Erythroblast (primary cell): ENCODE data around the gene WDR12.
A peak's percentile ranks its signal among the peaks of the same experiment; 100 is the strongest.
"Not testable (repeated sequence)": the region's sequence is repeated elsewhere in the genome, so short reads cannot be mapped to it uniquely, and the experiment has no call there.

Experiments
- DNase-seq, 2 experiments: peaks; one replicate each; lab custom pipeline; 2025; lab: John Stamatoyannopoulos, UW
- GATA1 ChIP-seq: IDR thresholded peaks from 2 replicates; pipeline ENCODE4 v1.6.1; 2011; ENCODE audit warnings: low read depth, mild to moderate bottlenecking, control low read depth, low read length, moderate library complexity
- POLR2A ChIP-seq: IDR thresholded peaks from 2 replicates; pipeline ENCODE4 v1.6.1; 2011; ENCODE audit warnings: mild to moderate bottlenecking, low read length

WDR12 gene

GRCh38 chr2:202912342-202913201 is 1.1 kb upstream of the WDR12 start:
- peak in 1 of 2 experiments; percentile 29 for DNase-seq
- peak; percentile 49 for TF ChIP-seq POLR2A

GRCh38 chr2:202911203-202911511 is 316 bp downstream of the WDR12 start:
- no peak for TF ChIP-seq POLR2A
- TF ChIP-seq GATA1 = no peak

DNA sequence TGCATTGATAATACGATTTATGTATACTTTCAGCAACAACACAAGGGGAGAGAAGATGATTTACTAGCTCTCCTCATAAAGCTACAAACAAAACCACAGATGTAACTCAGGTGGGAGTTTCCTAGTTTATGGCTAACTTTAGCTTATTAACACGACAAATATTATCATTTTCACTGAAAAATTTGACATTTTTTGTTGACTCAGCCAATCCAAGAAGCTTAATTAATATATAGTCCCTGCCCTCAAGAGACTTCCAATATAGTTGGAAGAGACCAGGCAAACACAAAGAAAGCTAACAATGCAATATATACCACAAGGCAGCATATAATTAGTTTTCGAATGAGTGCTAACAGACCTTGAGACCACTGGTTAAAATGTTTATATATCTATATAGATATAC is 775 bp downstream of the WDR12 start:
- peak; percentile 13 to 36 for DNase-seq
- no peak for TF ChIP-seq GATA1
- no peak for TF ChIP-seq POLR2A

More at GRCh38 chr2:202911203-202911511, 316 bp downstream of the WDR12 start:
- peak in 1 of 2 experiments; percentile 91 for DNase-seq

- peak in 1 of 2 experiments; percentile 6 for DNase-seq
Measured at GRCh38 chr2:202910250-202910649, 1.2 kb downstream of the WDR12 start.

GRCh38 chr2:202909394-202910192 is 1.9 kb downstream of the WDR12 start:
- no peak for TF ChIP-seq GATA1
- DNase-seq = no peak

GRCh38 chr2:202908186-202908585 is 3.3 kb downstream of the WDR12 start:
- no peak for DNase-seq

DNA sequence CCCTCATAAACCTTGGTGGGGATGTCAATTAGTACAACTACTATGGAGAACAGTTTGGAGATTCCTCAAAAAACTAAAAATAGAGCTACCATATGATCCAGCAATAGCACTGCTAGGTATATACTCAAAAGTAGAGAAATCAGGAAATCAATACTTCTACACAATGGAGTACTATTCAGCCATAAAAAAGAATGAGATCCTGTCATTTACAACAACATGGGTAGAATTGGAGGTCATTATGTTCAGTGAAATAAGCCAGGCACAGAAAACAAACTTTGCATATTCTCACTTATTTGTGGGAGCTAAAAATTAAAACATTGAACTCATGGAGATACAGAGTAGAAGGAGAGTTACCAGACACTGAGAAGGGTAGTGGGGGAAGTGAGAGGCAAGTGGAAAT is 6.0 kb downstream of the WDR12 start:
- not testable (repeated sequence) for DNase-seq

More at GRCh38 chr2:202908186-202908585, 3.3 kb downstream of the WDR12 start:
- TF ChIP-seq POLR2A (no peak), GATA1 (no peak)

DNA sequence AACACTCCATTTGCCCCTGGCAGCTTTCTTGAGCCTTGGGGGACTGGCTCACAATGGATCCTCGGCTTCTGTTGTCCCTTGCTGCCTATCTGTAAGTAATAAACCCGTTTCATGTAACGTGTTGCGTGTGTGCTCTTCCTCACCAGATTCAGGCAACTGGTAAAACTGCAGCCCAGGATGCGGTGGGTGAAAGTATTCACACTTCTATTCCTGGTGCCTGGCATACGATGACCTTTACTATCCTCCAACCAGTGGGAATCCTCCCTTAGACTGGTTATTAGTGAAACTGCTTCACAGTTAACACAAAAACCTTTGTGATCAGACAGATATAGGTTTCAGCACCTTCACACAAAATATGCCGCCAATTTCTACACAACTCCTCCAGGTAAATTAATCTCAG is 26.3 kb downstream of the WDR12 start:
- no peak for DNase-seq
- TF ChIP-seq GATA1 (no peak), POLR2A (no peak)

DNA sequence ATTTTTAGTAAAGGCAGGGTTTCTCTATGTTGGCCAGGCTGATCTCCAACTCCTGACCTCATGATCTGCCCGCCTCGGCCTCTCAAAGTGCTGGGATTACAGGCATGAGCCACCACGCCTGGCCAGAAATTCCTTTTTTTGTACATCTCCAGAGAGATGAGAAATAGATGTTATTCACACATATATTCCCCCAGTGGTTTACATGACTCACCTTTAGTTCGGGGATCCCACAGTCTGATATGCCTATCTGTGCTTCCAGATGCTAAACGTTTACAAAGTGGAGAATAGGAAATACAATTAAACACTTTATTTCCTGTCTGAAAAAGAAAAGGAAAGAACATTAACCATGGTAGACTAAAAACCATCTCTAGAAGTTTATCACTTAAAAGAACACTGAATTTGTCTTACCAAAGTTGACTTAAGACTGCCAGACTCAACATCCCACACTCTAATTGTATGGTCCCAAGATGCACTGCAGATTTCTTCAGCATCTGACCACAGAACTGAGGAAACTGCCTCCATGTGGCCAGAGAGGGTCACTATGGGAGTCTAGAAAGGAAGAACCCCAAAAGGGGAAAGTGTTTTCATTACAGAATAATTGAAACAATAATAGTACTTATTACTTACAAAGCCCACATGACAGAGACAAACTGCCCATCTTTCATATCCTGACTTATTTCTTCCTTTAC is 27.3 kb downstream of the WDR12 start:
- no peak for TF ChIP-seq GATA1
- TF ChIP-seq POLR2A = no peak
- DNase-seq = no peak

GRCh38 chr2:202881570-202881969 is 29.9 kb downstream of the WDR12 start:
- no peak for TF ChIP-seq GATA1
- no peak for TF ChIP-seq POLR2A
- no peak for DNase-seq

GRCh38 chr2:202877699-202878098 is 33.8 kb downstream of the WDR12 start:
- DNase-seq = no peak
- TF ChIP-seq POLR2A (no peak), GATA1 (no peak)

GRCh38 chr2:202871300-202872141 is 40.0 kb downstream of the WDR12 start, which contains the start of gene ICA1L:
Gene ICA1L (minus strand): TSS chr2:202871766. CDS start chr2:202829009, 42,757 bp downstream.
- DNase-seq = peak; percentile 80 to 83
- peak; percentile 20 for TF ChIP-seq POLR2A
- no peak for TF ChIP-seq GATA1

DNA sequence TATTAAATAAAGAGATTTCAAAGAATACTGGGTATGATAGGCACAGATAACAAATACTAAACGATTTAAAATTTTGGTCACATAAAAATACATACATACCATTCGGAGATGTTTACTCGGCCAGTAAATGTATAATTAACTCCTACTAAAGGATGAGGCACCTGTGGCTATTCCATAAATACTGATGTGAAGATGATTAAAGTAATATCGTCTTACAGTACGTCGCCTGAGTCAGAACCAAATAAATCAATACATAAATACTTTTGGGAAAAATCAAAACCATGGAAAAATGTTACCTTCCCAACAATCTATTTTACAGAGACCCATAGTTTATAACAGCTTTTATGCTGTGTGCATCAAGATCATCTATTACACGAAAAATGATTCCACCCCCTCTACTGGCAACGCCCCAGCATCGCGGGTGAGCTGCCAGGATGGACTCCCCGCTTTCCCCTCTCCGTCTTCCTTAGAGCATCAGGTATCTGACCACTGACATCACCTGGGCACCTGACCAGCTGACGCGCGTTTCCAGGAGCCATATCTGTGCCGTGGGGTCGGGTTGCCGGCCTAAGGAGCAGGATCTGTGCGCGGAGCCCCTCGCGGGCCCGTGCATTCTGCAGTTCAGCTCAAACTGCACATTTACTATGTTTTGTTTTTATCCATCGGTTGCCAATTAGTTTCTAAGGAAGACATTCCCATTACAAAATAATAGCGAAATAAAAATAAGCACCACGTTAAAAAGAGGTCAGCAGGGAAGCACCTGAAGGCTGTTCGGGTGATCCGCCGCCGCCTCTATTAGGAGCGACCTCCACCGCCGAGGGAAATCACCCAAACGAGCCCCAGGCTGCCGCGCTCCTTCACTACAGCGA is 40.8 kb downstream of the WDR12 start:
- DNase-seq = peak; percentile 70 to 72

More for the DNA sequence above, 40.8 kb downstream of the WDR12 start:
- no peak for TF ChIP-seq POLR2A
- no peak for TF ChIP-seq GATA1
